GM13976 (cell line): Measurements from ENCODE around the gene KLHDC4.

Experiments
- DNase-seq: peaks from one replicate; pipeline ENCODE4 v3.0.0; 2012; ENCODE audit warnings: low spot score
- in situ Hi-C: fragments of 300-500 bp; cut with MboI; formaldehyde crosslinking; loops from one replicate; pipeline ENCODE4 v1.12.0; 2022; ENCODE audit warnings: low sequenced_read_pairs, mixed read lengths, inconsistent platforms; ENCODE audit not compliant: unreplicated experiment
- TF ChIP-seq, protein P1 (sequence below): IDR thresholded peaks from 2 replicates; pipeline ENCODE4 v1.5.1; 2012; ENCODE audit warnings: borderline replicate concordance, mild to moderate bottlenecking; ENCODE audit not compliant: insufficient read depth; ENCODE audit errors: extremely low read depth, missing control alignments, control extremely low read depth

KLHDC4 gene

DNA sequence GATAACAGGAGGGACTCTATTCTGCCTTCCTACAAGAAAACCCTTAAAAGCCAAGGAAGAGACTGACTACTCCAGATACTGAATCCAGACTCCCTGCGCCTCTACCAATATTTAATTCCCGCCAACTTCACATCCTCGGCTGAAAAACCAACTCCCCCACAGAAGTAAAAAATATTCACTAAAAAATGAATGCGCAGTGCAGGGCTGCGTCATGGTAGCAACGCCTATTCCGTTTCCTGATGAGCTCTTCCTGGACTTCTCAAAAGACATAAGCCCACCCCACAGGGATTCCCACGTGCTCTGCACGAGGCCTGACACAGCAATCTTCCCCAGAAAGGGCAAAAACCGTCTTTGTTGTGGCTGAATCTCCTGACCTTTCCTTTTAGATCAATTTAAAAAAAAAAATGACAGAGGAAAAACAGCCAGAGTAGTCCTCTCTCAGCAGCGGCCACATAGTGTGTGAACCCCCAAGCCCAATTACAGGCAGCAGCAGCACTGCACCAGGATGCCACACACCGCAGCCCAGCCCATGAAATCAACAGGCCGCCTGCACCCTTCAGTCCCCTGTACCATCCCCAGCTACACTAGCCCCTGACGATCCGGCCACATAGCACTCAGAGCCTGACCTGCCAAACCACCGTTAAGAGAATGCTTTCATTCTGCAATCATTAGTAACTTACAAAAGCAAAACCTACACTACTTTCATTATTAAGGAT is 23.9 kb downstream of the KLHDC4 start:
- TF ChIP-seq, protein P1, sequence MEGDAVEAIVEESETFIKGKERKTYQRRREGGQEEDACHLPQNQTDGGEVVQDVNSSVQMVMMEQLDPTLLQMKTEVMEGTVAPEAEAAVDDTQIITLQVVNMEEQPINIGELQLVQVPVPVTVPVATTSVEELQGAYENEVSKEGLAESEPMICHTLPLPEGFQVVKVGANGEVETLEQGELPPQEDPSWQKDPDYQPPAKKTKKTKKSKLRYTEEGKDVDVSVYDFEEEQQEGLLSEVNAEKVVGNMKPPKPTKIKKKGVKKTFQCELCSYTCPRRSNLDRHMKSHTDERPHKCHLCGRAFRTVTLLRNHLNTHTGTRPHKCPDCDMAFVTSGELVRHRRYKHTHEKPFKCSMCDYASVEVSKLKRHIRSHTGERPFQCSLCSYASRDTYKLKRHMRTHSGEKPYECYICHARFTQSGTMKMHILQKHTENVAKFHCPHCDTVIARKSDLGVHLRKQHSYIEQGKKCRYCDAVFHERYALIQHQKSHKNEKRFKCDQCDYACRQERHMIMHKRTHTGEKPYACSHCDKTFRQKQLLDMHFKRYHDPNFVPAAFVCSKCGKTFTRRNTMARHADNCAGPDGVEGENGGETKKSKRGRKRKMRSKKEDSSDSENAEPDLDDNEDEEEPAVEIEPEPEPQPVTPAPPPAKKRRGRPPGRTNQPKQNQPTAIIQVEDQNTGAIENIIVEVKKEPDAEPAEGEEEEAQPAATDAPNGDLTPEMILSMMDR = no peak
- no peak for DNase-seq
- in situ Hi-C loops = no loop called here

- in situ Hi-C loops = no loop called here
- TF ChIP-seq, protein P1 = no peak
- no peak for DNase-seq
These were observed 24.8 kb downstream of the KLHDC4 start for GRCh38 chr16:87740909-87741424.

DNA sequence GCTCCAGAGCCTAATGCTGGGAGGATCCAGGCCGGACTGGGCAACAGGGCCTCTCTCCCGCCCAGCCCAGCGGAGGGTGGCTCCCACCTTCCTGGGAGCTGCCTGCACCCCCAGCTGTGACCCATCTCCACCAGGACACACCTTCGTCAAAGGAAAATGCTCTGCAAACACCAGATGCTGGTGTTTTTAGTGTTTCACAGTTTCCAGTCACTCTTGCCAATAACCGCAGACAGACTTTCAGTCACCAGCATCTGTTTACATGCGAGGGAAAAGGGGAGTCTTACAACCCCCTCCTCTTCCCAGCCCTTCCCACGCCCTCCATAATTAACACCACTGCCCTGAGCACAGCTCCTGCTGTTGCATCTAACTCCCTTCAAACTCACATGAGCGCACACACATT is 25.3 kb downstream of the KLHDC4 start:
- DNase-seq = no peak
- TF ChIP-seq, protein P1 = no peak
- in situ Hi-C loops = no loop called here

GRCh38 chr16:87739801-87740200 is 26.0 kb downstream of the KLHDC4 start:
- TF ChIP-seq, protein P1 = no peak
- in situ Hi-C loops = no loop called here

GRCh38 chr16:87736008-87736382 is 29.8 kb downstream of the KLHDC4 start:
- in situ Hi-C loops = no loop called here
- TF ChIP-seq, protein P1 = no peak
- DNase-seq = no peak

More at GRCh38 chr16:87739801-87740200, 26.0 kb downstream of the KLHDC4 start:
- no peak for DNase-seq

DNA sequence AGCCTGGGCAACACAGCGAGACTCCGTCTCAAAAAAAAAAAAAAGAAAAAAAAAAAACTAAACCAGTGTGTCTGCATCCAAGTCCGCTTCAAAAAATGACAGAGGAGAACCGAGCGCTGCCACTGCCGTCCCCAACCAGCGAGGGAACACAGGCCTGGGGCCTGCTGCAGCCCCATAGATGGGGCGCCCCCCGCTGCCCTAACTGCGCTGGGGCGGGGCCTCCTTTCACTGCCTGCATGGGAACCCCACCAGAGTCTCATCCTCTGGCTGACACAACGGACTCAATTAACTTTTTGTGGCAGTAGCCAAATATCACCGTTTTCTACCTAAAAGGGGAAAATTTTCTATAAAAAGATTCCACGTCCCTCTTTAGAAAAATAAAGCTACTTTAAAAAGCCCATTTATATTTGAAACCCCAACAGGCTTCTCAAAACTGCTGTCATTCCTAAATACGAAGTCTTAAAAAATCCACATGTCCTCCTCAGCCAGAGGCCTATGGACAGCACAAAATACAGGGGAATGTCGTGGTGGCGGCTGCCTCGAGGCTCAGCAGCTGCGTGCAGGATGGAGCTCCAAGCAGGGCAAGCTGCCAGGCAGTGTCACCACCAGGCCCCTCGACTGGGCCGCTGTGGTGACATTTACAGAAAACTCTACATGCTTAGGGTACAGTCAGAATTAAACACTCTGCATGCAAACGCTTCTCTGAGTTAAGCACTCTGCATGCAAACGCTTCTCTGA is 30.3 kb downstream of the KLHDC4 start:
- no peak for DNase-seq
- in situ Hi-C loops = no loop called here
- TF ChIP-seq, protein P1 = no peak
